ENCODE measurements around the gene VGF.

- no peak for TF ChIP-seq CTCF (IDR thresholded peaks at IDR 0.05)
- TF ChIP-seq ZFX (IDR thresholded peaks at IDR 0.05; ENCODE audit: borderline replicate concordance) = no peak
Measured at GRCh38 chr7:101140746-101141382, 24.5 kb downstream of the VGF start.
